ENCODE data around the gene BIN2. TPM values are rescaled to one million over a fixed set of nuclear protein-coding genes. Genes with fewer than 3 reads are reported as not detected.
A peak's percentile ranks its signal among the peaks of the same experiment; 100 is the strongest.

Gene BIN2
- total and polyA plus RNA-seq, 9 of the 15 experiments (the other 6 are each of a cell fraction or from before 2014, with no cell fraction given) = 0.04 to 0.39 (median 0.25) TPM; not detected in 1

DNA sequence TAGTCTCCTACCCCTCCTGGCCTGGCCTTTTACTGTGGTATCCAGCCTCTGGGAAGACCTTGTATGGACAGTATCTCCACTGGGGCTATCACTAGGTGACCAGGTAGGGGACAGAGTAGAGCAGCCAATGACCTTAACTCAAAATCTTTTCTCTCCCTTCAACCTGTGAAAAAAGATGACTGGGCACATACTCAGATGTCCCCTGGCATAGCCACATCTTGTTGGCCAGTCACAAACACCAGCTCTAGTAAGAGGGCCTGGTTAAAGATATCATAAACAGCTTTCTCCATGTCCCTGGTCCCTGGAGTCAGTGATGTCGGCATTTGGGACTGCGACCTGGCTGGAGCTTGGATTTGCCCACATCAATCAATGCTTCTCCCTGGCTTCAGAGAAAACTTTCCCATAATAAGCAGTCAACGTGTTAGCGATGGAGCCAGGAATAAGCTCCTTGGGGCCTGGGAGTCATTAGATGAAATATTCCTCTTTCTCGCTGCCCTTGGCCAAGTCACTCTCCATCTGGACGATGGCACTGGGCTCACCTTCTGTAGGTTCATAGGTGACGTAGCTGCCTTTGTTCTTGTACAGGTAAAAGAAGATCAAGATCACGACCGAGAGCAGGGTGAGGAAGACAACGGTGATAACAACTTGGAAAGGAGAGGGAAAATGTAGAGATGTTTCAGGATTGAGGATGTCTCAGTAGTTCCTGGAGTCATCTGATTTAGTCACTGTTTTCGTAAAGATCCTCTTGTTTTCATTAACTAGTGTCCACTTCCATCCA, 78.3 kb downstream of the BIN2 start:
- peak overlapping the region; percentile 75 for H2AFZ ChIP-seq (ENCODE audit: low read depth, low read length)
- BruUV-seq (replicated peaks) = TSS peak; percentile 58
- TF ChIP-seq NFIC (IDR thresholded peaks at IDR 0.05) (no peak), EGR1 (conservative IDR thresholded peaks at IDR 0.05) (no peak), MBD2 (IDR thresholded peaks at IDR 0.05; ENCODE audit: borderline replicate concordance, low read depth) (no peak), THRAP3 (IDR thresholded peaks at IDR 0.05; ENCODE audit: borderline replicate concordance) (no peak), SPI1 (IDR thresholded peaks at IDR 0.05; ENCODE audit: borderline replicate concordance, low read depth, low read length) (no peak), DNMT1 (IDR thresholded peaks at IDR 0.05) (no peak), NR2C2 (CRISPR knock-in tag; IDR thresholded peaks at IDR 0.05) (no peak), NR2C2 (tag; IDR thresholded peaks at IDR 0.05) (0 out of 2 replicates have a peak, but pooled peaks have one; percentile 42), MAFG (tag; conservative IDR thresholded peaks at IDR 0.05) (no peak), ZNF57 (CRISPR knock-in tag; IDR thresholded peaks at IDR 0.05) (no peak), ZNF644 (tag; IDR thresholded peaks at IDR 0.05; ENCODE audit: low read depth) (no peak), MAZ (CRISPR knock-in tag; conservative IDR thresholded peaks at IDR 0.05 in 1 of 2, IDR thresholded peaks at IDR 0.05 in 1 of 2) (no peak), CREB1 (IDR thresholded peaks at IDR 0.05) (no peak), CREB1 (CRISPR knock-in tag; IDR thresholded peaks at IDR 0.05) (no peak), ZNF347 (CRISPR knock-in tag; IDR thresholded peaks at IDR 0.05; ENCODE audit: low read depth) (no peak), DMBX1 (CRISPR knock-in tag; IDR thresholded peaks at IDR 0.05; ENCODE audit: borderline replicate concordance) (peak; percentile 22; the same call in 1 of the 2 replicates), SRF (CRISPR knock-in tag; IDR thresholded peaks at IDR 0.05) (no peak)
- TF ChIP-seq, protein P1, sequence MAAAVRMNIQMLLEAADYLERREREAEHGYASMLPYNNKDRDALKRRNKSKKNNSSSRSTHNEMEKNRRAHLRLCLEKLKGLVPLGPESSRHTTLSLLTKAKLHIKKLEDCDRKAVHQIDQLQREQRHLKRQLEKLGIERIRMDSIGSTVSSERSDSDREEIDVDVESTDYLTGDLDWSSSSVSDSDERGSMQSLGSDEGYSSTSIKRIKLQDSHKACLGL (CRISPR knock-in tag; IDR thresholded peaks at IDR 0.05; ENCODE audit: borderline replicate concordance, poor library complexity, severe bottlenecking) = no peak
- TF ChIP-seq, protein P2, sequence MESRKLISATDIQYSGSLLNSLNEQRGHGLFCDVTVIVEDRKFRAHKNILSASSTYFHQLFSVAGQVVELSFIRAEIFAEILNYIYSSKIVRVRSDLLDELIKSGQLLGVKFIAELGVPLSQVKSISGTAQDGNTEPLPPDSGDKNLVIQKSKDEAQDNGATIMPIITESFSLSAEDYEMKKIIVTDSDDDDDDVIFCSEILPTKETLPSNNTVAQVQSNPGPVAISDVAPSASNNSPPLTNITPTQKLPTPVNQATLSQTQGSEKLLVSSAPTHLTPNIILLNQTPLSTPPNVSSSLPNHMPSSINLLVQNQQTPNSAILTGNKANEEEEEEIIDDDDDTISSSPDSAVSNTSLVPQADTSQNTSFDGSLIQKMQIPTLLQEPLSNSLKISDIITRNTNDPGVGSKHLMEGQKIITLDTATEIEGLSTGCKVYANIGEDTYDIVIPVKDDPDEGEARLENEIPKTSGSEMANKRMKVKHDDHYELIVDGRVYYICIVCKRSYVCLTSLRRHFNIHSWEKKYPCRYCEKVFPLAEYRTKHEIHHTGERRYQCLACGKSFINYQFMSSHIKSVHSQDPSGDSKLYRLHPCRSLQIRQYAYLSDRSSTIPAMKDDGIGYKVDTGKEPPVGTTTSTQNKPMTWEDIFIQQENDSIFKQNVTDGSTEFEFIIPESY (CRISPR knock-in tag; IDR thresholded peaks at IDR 0.05) = no peak

More for the DNA sequence above, 78.3 kb downstream of the BIN2 start:
- ATAC-seq = peak; percentile 15
- DNase-seq (ENCODE audit: extremely low read depth in 1 of 4, low spot score in 3 of 4) = no peak
- FAIRE-seq = peak; percentile 11
- 75% methylated on average over 11 of the region's 11 CpGs for WGBS (ENCODE audit: insufficient coverage, low coverage, missing lambda C conversion rate)
- peaks cover 0 to 28% of the 10 kb centered on the region in 2 experiments; a peak in 3 of 5 replicates for H3K4me1 ChIP-seq (replicated peaks in 1 of 2; ENCODE audit: control insufficient read depth in 2 of 2, insufficient read depth in 2 of 2, low read length in 2 of 2)
- POLR2A ChIA-PET = interaction anchor here (0.8 to 1.6 kb wide), 8 partner anchors 10 to 163 kb away, joined by 3 to 5 read pairs (median 3); partner anchors contain the start of gene CSRNP2
- no peaks in the 10 kb centered on the region for H3K9me1 ChIP-seq (ENCODE audit: control insufficient read depth, insufficient read depth, low read length)
- intact Hi-C loops (cut with micrococcal nuclease) = loop anchor here (2.0 kb wide), 3 partner anchors 73 to 421 kb away; partner anchors contain the start of gene TFCP2
- H3K4me2 ChIP-seq (ENCODE audit: insufficient read depth, low read length) = peak overlapping the region; percentile 74; the same call in 1 of the 2 replicates
- peak overlapping the region; percentile 76 for H3K27ac ChIP-seq (ENCODE audit: extremely low read depth, low read depth, low read length)
- CTCF ChIA-PET (ENCODE audit: low intra/inter-chr PET ratio) = no interaction called here
- peaks cover 13% of the 10 kb centered on the region; the same call in 1 of the 3 replicates for H3K79me2 ChIP-seq (ENCODE audit: control insufficient read depth, insufficient read depth, low read length)
- H3K4me3 ChIP-seq = no peak overlapping the region
- peaks cover 59% of the 10 kb centered on the region for H3K36me3 ChIP-seq (ENCODE audit: control insufficient read depth, insufficient read depth, low read length)
- no peaks in the 10 kb centered on the region for H3K9me3 ChIP-seq (replicated peaks; ENCODE audit: control insufficient read depth, insufficient read depth, low read depth, low read length)
- H4K20me1 ChIP-seq (replicated peaks; ENCODE audit: control insufficient read depth, insufficient read depth, low read length) = no peaks in the 10 kb centered on the region
- in situ Hi-C loops (cut with MboI) = no loop called here
- no peaks in the 10 kb centered on the region for H3K27me3 ChIP-seq (ENCODE audit: control insufficient read depth in 2 of 2, insufficient read depth in 2 of 2, low read length in 2 of 2)
- H3K9ac ChIP-seq (ENCODE audit: insufficient read depth in 1 of 2, low read depth in 2 of 2, low read length in 2 of 2) = peak overlapping the region in 1 of 2 experiments; percentile 44; a peak in 1 of 4 replicates

All from K562 (cell line).